Kidney (tissue), 14 donors: Measurements from ENCODE around the gene C19orf47. TPM values are rescaled to one million over a fixed set of nuclear protein-coding genes. Genes with fewer than 3 reads are reported as not detected.

Experiments
- DNase-seq, 5 donors: peaks; one replicate each; pipeline ENCODE4 v3.0.0-alpha.2; 2013 to 2020
- FAIRE-seq: peaks from 2 replicates; lab custom pipeline; 2012; peaks lifted over from hg19 to GRCh38; lab: Jason Lieb, UNC
- H3K27ac ChIP-seq, 2 donors: one replicate each; pipeline ENCODE4 v1.7.0; 2013; ENCODE audit warnings: low read depth in 2 of 2, low read length in 2 of 2, inconsistent platforms in 1 of 2
- H3K27me3 ChIP-seq: one replicate; pipeline ENCODE4 v1.7.1; 2013; ENCODE audit warnings: low read length, inconsistent platforms; ENCODE audit not compliant: control insufficient read depth, insufficient read depth
- H3K36me3 ChIP-seq, 3 donors: one replicate each; pipeline versions ENCODE4 v1.7.0 to v1.7.1; 2013; ENCODE audit warnings: low read length in 3 of 3, control low read depth in 1 of 3, inconsistent platforms in 1 of 3; ENCODE audit not compliant: insufficient read depth in 3 of 3, control insufficient read depth in 2 of 3
- H3K4me1 ChIP-seq, 3 donors: one replicate each; pipeline versions ENCODE4 v1.7.0 to v1.7.1; 2013; ENCODE audit warnings: low read length in 3 of 3, inconsistent platforms in 1 of 3, low read depth in 1 of 3; ENCODE audit not compliant: control insufficient read depth in 2 of 3, insufficient read depth in 2 of 3
- H3K4me3 ChIP-seq, 3 donors: one replicate each; pipeline versions ENCODE4 v1.7.0 to v1.8.1; 2013; ENCODE audit warnings: low read length in 3 of 3, control low read depth in 1 of 3, inconsistent platforms in 1 of 3
- H3K9ac ChIP-seq, 3 donors: one replicate each; pipeline versions ENCODE4 v1.7.0 to v1.7.1; 2013; ENCODE audit warnings: low read length in 3 of 3, control low read depth in 1 of 3, inconsistent platforms in 1 of 3
- H3K9me3 ChIP-seq, 3 donors: one replicate each; pipeline versions ENCODE4 v1.7.0 to v1.7.1; 2013; ENCODE audit warnings: low read length in 3 of 3, control low read depth in 1 of 3, inconsistent platforms in 1 of 3; ENCODE audit not compliant: control insufficient read depth in 2 of 3, insufficient read depth in 1 of 3
- CTCF ChIP-seq: IDR thresholded peaks from 3 replicates; pipeline ENCODE4 v1.5.1; 2012; ENCODE audit warnings: mild to moderate bottlenecking, moderate library complexity, borderline replicate concordance; ENCODE audit not compliant: insufficient read depth; ENCODE audit errors: extremely low read depth
- intact Hi-C: fragments of 100-400 bp; cut with DNase I; formaldehyde crosslinking; loops from one replicate; pipeline ENCODE4 v1.11.1; 2022
- polyA plus RNA-seq: library from polyadenylated mRNA; stranded (reverse); fragments of 350-450 nt; fragmentation: Illumina TruSeq; extraction: RNeasy Lipid Tissue Mini Kit (QIAGEN cat#74804); gene quantifications from one replicate; pipeline ENCODE4 v1.2.3, GENCODE V29; 2014; ENCODE audit warnings: low read depth, low replicate concordance; ENCODE audit not compliant: insufficient read depth
- total RNA-seq: library from RNA; stranded (reverse); fragmentation: NEBNext Ultra II Directional; extraction: Animal tissue kit (Norgen Biotek cat#: 25700); gene quantifications from one replicate; pipeline ENCODE4 v1.2.1, GENCODE V29; 2021
- donor health status: control.
- donor health status: control.
- donor health status: control.
- donor health status: control.
- donor health status: control.
- donor health status: DM: yes; HTN: yes; CAD: no.
- donor health status: Normal renal cell carcinoma (clear cell type).

Gene C19orf47
- total and polyA plus RNA-seq, 2 donors from 2014 or later, result 12.9 to 13.0 TPM

GRCh38 chr19:40331052-40331451 is 17.1 kb downstream of the C19orf47 start:
- Histone ChIP-seq H3K4me3 (no peak overlapping the region), H3K4me1 (no peaks in the 10 kb centered on the region), H3K27me3 (no peaks in the 10 kb centered on the region), H3K9me3 (no peaks in the 10 kb centered on the region), H3K27ac (no peak overlapping the region), H3K36me3 (peaks cover 2 to 32% (median 26%) of the 10 kb centered on the region in 3 donors), H3K9ac (no peak overlapping the region)
- intact Hi-C loops, result no loop called here
- DNase-seq, result peak in 1 of 5 donors; percentile 6
- FAIRE-seq, result no peak
- TF ChIP-seq CTCF, result no peak

GRCh38 chr19:40326201-40326600 is 22.0 kb downstream of the C19orf47 start:
- H3K9ac ChIP-seq, result no peak overlapping the region
- no peak overlapping the region for H3K27ac ChIP-seq
- intact Hi-C loops, result no loop called here
- no peaks in the 10 kb centered on the region for H3K9me3 ChIP-seq
- FAIRE-seq, result no peak
- H3K27me3 ChIP-seq, result no peaks in the 10 kb centered on the region
- H3K4me3 ChIP-seq, result no peak overlapping the region
- no peaks in the 10 kb centered on the region for H3K4me1 ChIP-seq
- DNase-seq, result peak in 1 of 5 donors; percentile 59
- no peak for TF ChIP-seq CTCF
- H3K36me3 ChIP-seq, result peaks cover 4 to 49% (median 41%) of the 10 kb centered on the region in 3 donors

- no peak for FAIRE-seq
- H3K36me3 ChIP-seq, result peaks cover 3 to 37% (median 32%) of the 10 kb centered on the region in 3 donors
- H3K27me3 ChIP-seq, result no peaks in the 10 kb centered on the region
- intact Hi-C loops, result no loop called here
- peak in 1 of 5 donors; percentile 46 for DNase-seq
- H3K27ac ChIP-seq, result no peak overlapping the region
- no peak for TF ChIP-seq CTCF
- no peaks in the 10 kb centered on the region for H3K9me3 ChIP-seq
- H3K9ac ChIP-seq, result no peak overlapping the region
- no peaks in the 10 kb centered on the region for H3K4me1 ChIP-seq
- no peak overlapping the region for H3K4me3 ChIP-seq
Measured at GRCh38 chr19:40323705-40324104, 24.5 kb downstream of the C19orf47 start.
